ENCODE results near the gene LRRC4C. TPM values are rescaled to one million over a fixed set of nuclear protein-coding genes. Genes with fewer than 3 reads are reported as not detected.

LRRC4C gene
- total and polyA plus RNA-seq, 7 donors = 0.98 to 5.4 (median 3.0) TPM; not detected in 1

DNA sequence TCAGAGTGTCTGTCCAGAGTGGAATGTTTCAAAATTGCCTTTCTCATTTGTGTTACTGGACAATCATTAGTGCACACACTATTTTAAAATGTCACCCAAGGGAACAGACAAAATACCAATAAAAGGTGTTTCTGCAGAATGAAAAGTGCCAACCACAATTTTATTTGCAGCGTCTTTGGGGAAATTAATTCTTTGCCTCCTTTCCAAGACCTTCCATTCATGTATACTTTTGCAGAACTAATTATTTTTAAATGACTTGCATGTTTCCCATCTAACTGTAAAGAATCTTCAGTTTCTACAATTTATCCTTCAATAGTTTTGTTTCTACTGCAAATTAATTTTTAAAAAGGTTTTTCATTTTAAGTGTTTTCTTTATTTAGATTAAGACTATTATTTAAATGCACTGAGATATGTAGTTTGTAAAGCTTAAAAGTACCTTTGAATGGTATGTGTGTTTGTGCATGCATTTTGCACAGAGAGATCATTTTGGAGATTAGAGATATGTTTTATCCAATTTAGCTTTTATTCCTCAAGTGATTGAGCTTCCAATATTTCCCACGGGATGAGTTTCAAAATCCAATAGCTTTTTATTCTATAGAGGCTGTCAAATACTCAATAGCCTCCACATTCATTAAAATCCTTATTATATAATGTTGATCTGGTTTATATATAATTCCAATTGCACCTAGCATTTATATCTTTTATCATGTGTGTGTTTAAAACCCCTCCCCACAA is 1235.7 kb downstream of the LRRC4C start:
- H3K9me3 ChIP-seq = no peaks in the 10 kb centered on the region
- no peak overlapping the region for H3K4me3 ChIP-seq
- no peaks in the 10 kb centered on the region for H3K27me3 ChIP-seq
- intact Hi-C loops (cut with DNase I) = no loop called here
- peaks cover 0 to 6% (median 0%) of the 10 kb centered on the region in 4 donors for H3K4me1 ChIP-seq
- no peak overlapping the region for H3K27ac ChIP-seq
- H3K36me3 ChIP-seq = no peaks in the 10 kb centered on the region
- no peak for DNase-seq
- no peak for TF ChIP-seq EP300 (IDR thresholded peaks at IDR 0.05)
- 81 to 88% methylated on average over 2 of the region's 2 CpGs for WGBS, 2 donors

DNA sequence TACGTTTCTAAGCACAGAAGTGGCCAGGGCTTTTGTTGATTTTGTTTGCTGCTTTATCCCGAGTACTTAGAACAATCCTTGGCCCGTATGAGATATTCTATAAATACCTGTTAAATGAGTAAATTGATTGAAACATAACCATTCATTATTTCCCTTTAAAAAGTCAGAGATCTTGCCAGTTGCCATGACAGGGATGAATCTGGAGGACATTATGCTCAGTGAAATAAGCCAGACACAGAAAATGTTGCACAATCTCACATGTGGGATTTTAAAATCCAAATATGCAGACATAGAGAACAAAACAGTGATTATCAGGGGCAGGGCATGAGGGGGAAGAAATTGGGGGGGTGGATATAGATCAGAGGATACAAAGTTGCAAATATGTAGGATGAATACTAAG is 1240.1 kb downstream of the LRRC4C start:
- Histone ChIP-seq H3K4me3 (no peak overlapping the region), H3K4me1 (peaks cover 0 to 6% (median 0%) of the 10 kb centered on the region in 4 donors), H3K36me3 (no peaks in the 10 kb centered on the region), H3K27me3 (no peaks in the 10 kb centered on the region), H3K9me3 (no peaks in the 10 kb centered on the region), H3K27ac (no peak overlapping the region)
- WGBS, 2 donors = 53 to 61% methylated on average over 3 of the region's 3 CpGs
- peak in 3 of 4 donors; percentile 23 to 72 (median 53) for TF ChIP-seq POLR2AphosphoS5 (IDR thresholded peaks at IDR 0.05)
- TF ChIP-seq CTCF (IDR thresholded peaks at IDR 0.05) = no peak
- TF ChIP-seq POLR2A (IDR thresholded peaks at IDR 0.05) = no peak
- no peak for TF ChIP-seq EP300 (IDR thresholded peaks at IDR 0.05)
- DNase-seq = no peak
- intact Hi-C loops (cut with DNase I) = no loop called here

GRCh38 chr11:40215556-40215955 is 1243.9 kb downstream of the LRRC4C start:
- Histone ChIP-seq H3K4me3 (no peak overlapping the region), H3K9me3 (no peaks in the 10 kb centered on the region), H3K27ac (peak overlapping the region in 1 of 4 donors; percentile 31), H3K27me3 (no peaks in the 10 kb centered on the region), H3K36me3 (no peaks in the 10 kb centered on the region), H3K4me1 (peaks cover 0 to 6% (median 0%) of the 10 kb centered on the region in 4 donors)
- DNase-seq = no peak
- WGBS, 2 donors = 73 to 81% methylated on average over 2 of the region's 2 CpGs
- TF ChIP-seq POLR2A (IDR thresholded peaks at IDR 0.05) (no peak), EP300 (IDR thresholded peaks at IDR 0.05) (no peak), POLR2AphosphoS5 (IDR thresholded peaks at IDR 0.05) (no peak), CTCF (IDR thresholded peaks at IDR 0.05) (no peak)
- intact Hi-C loops (cut with DNase I) = no loop called here

DNA sequence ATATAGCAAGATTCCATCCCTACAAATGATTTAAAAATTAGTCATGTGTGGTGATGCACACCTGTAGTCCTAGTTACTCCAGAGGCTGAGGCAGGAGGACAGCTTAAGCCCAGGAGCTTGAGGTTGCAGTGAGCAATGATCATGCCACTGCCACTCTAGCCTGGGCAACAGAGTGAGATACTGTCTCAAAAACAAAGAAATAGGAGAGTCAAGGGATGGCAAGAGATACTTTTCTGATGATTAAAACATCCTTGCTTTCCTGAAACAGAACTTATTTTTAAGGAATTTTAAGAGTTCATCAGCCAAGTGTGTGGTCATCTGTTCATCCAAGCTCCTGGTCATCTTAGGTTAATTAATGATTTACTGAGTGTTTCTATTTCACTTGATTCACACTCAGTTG is 1252.0 kb downstream of the LRRC4C start:
- DNase-seq = no peak
- Histone ChIP-seq H3K9me3 (no peaks in the 10 kb centered on the region), H3K4me1 (no peaks in the 10 kb centered on the region), H3K36me3 (no peaks in the 10 kb centered on the region), H3K4me3 (no peak overlapping the region), H3K27me3 (no peaks in the 10 kb centered on the region), H3K27ac (no peak overlapping the region)
- TF ChIP-seq CTCF (IDR thresholded peaks at IDR 0.05) = no peak
- no peak for TF ChIP-seq EP300 (IDR thresholded peaks at IDR 0.05)
- no peak for TF ChIP-seq POLR2A (IDR thresholded peaks at IDR 0.05)
- TF ChIP-seq POLR2AphosphoS5 (IDR thresholded peaks at IDR 0.05) = no peak
- intact Hi-C loops (cut with DNase I) = no loop called here

DNA sequence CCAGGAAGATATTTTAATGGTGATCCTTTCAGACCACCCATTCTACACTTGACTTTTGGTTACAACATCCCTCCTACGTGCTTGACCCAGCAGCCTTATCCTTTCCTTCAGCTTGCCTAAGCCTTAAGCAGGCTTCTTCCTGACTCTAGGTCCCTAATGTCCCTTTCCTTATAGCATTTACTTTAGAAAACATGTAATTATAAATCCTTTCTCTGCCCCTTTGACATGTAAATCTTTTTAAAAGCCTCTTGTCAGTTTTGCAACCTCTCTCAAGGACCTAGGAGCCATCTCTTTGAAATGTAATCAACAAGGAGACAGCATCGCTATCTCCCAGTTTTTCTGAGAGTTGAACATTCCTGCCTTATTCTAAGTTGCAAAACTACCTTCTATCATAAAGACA is 1255.2 kb downstream of the LRRC4C start:
- intact Hi-C loops (cut with DNase I) = no loop called here
- 59 to 78% methylated on average over 2 of the region's 2 CpGs for WGBS, 2 donors
- no peak for DNase-seq
- TF ChIP-seq POLR2A (IDR thresholded peaks at IDR 0.05) = no peak
- TF ChIP-seq POLR2AphosphoS5 (IDR thresholded peaks at IDR 0.05) = no peak
- H3K9me3 ChIP-seq = no peaks in the 10 kb centered on the region
- H3K36me3 ChIP-seq = no peaks in the 10 kb centered on the region
- H3K4me3 ChIP-seq = no peak overlapping the region
- no peaks in the 10 kb centered on the region for H3K4me1 ChIP-seq
- no peak overlapping the region for H3K27ac ChIP-seq
- H3K27me3 ChIP-seq = no peaks in the 10 kb centered on the region

DNA sequence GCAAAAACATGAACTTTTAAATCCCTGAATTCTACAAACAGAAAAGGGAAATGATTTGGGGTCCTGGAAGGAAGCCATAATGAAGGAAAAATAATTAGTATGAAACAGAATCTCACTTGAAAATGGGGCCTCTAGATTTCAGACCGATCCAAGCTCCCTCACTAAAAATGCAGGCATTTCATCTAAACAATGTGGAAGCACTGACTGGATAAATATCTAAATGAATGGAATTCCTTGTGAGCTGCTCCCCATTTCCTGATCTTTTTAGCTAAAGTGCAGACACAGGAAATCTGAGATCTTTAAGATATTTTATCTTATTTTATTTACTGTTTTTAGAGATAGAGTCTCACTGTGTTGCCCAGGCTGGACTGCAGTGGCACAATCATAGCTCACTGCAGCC is 1255.8 kb downstream of the LRRC4C start:
- WGBS, 2 donors = 33 to 41% methylated on average over 1 of the region's 1 CpG
- no peaks in the 10 kb centered on the region for H3K9me3 ChIP-seq
- H3K27ac ChIP-seq = no peak overlapping the region
- intact Hi-C loops (cut with DNase I) = no loop called here
- H3K36me3 ChIP-seq = no peaks in the 10 kb centered on the region
- no peak overlapping the region for H3K4me3 ChIP-seq
- TF ChIP-seq CTCF (IDR thresholded peaks at IDR 0.05) = no peak
- no peak for TF ChIP-seq POLR2AphosphoS5 (IDR thresholded peaks at IDR 0.05)
- no peak for TF ChIP-seq POLR2A (IDR thresholded peaks at IDR 0.05)
- no peak for TF ChIP-seq EP300 (IDR thresholded peaks at IDR 0.05)
- DNase-seq = no peak
- no peaks in the 10 kb centered on the region for H3K27me3 ChIP-seq
- H3K4me1 ChIP-seq = no peaks in the 10 kb centered on the region
